DMS114 treated with DMSO at 0.1 percent for 48 hours (cell line): ENCODE results near the gene WNT3A.

ENCODE experiments used
- DNase-seq: peaks from one replicate; lab custom pipeline; 2025; ENCODE audit not compliant: unreplicated experiment; lab: John Stamatoyannopoulos, UW

The WNT3A gene

DNA sequence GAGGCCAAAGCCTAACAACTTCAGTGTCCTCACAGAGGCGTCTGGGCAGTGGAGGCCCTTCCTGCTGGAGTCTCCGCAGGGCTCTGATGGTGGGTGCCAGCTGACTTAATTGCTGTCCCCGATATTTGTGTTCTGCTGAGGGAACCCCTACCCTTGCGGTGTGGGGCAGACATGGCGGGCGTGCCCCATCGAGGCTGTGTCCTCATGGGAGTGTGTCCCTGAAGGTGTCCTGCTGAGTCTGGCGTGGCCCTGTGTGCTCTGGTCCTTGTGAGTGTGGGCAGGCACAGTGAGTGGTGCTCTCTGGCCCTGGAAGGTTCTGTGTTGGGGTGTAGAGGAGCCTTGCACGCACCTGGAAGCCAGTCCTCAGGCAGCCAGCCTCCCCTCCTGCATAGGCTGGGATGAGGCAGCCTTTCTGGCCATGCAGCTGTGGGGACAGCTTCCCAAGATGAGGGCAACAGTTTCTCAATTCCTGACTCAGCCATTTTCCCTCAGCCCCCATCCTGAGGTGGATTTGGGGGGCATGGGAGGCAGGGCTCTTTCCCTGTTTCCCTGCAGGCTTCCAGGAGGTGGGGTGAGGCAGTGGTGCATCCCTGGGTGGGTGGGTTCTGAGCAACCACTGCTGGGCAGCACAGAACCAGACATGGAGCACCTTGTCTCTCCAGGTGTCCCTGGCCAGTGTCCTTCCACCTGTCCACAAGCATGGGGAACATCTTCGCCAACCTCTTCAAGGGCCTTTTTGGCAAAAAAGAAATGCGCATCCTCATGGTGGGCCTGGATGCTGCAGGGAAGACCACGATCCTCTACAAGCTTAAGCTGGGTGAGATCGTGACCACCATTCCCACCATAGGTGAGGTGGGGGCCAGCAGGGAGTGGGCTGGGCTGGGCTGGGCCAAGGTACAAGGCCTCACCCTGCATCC, 89.9 kb downstream of the WNT3A start:
- DNase-seq: no peak

GRCh38 chr1:228097333-228098081, 90.7 kb downstream of the WNT3A start:
- DNase-seq: no peak

DNA sequence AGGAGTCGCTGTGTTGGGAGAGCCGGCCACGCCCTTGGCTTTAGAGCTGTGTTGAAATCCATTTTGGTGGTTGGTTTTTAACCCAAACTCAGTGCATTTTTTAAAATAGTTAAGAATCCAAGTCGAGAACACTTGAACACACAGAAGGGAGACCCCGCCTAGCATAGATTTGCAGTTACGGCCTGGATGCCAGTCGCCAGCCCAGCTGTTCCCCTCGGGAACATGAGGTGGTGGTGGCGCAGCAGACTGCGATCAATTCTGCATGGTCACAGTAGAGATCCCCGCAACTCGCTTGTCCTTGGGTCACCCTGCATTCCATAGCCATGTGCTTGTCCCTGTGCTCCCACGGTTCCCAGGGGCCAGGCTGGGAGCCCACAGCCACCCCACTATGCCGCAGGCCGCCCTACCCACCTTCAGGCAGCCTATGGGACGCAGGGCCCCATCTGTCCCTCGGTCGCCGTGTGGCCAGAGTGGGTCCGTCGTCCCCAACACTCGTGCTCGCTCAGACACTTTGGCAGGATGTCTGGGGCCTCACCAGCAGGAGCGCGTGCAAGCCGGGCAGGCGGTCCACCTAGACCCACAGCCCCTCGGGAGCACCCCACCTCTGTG, 91.6 kb downstream of the WNT3A start:
- no peak for DNase-seq

GRCh38 chr1:228099331-228099732, 92.5 kb downstream of the WNT3A start:
- no peak for DNase-seq

GRCh38 chr1:228100822-228101613, 94.2 kb downstream of the WNT3A start:
- no peak for DNase-seq

- no peak for DNase-seq
Observed at GRCh38 chr1:228101614-228101993, 94.8 kb downstream of the WNT3A start.

DNA sequence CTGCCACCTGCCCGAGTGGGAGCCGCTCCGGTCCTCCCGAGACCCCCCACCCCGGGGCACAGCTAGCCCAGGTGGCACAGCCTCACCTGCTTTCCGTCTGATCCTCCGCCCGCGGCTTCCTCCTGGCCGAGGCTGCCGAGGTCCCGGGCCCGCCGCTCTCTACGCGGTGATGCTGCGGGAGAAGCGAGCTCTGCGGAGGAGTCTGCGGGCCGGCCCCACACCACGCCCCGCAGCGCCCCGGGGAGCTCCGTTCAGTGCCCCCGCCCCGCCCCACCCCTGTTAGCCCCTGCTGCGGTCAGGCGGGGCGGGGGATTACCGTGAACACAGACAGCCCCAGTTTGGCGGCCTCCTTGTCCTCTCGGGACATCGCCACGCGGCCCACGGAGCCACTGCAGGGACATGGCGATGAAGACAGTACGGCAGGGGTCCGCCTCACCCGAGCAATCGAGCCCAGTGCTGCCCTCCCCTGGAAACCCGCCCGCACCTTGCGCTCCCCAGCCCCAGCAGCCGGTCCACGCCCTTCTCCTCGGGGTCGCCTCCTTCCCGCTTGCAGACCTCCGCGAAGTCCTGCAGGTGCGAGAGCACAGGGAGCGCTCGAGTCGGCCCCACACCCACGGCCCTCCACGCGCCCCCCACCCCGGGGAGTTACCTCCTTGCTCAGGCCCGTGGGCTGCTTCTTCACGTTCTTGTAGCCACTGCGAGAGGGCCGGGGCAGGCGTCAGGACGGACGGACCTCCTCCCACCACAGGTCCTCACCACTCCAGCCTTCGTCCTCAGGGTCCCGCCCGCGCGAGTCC, 95.4 kb downstream of the WNT3A start:
- no peak for DNase-seq

GRCh38 chr1:228102791-228103620, 96.2 kb downstream of the WNT3A start, which contains the start of gene C1orf35:
Gene C1orf35, minus strand, starts transcription at chr1:228103325. Its CDS starts 98 bp downstream, at chr1:228103227.
- DNase-seq: peak; percentile 86

- DNase-seq: no peak
Observed at GRCh38 chr1:228104526-228105269, 97.9 kb downstream of the WNT3A start.

DNA sequence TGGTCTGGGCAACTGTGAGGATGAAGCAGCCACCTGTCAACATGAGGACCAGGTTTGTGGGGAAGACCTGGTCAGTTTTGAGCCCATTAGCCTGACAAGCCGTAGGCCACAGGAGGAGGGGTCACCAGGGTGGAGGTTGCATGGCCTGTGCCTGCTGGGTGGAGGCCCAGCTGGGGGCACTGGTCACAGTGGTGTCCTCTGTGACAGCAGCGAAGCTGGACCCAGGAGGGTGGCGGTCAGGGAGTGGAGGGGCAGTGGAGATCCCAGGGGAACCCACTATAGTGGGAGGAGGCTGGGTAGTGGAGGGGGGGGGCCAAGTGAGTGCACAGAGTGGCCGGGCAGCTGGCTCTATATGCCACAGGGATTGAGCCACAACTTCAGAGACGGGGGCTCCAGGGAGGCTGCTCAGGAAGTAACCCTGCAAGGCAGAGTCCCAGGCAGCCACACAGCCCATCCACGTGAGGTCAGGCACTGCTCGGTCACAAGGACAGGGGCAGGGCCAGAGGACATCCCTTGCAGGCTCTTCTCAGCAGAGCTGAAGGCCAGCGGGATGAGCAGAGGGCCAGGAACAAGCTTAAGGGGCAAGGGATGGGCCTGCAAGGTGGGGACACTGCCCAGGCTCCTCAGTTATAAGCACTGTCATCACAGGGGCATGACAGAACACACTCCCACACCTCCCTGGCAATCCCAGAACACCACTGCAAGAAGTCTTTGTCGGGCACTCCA, 98.6 kb downstream of the WNT3A start:
- DNase-seq: no peak

DNA sequence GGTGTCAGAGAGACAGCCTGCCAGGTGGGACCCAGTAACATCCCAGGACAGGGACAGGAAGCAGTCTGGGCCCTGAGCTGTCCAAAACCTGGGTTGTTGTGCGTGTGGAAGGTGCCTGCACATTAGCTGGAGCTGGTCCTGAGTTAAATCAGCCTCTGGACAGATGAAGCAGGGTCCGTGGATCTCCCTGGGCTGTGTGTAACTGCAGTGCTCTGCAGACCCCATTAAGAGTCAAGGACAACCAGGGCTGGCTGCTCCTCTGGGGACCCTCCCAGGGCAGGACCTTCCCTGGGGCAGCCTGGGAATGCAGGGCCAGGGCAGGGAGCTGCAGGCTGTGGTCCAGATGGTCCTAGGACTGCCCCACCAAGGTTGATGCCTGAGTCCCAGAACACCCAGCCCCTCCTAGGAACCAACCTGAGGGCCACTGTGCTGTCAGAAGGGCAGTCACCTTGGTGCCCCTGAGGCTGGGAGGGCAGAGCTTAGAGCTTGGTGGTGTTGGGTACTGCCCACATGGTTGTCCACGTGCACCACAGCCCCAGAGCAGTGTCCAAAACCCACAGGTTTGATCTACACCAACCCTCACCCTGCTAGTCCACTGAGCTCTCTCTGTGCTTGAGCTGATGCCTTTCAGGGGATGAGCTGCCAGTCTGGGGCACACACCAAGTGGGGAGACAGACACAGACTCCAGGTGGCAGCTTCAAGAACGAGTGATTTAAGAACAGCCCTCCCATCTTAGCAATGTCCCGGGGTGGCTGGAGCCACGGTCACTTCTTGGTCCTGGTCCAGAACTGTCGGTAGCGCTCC, 99.4 kb downstream of the WNT3A start:
- no peak for DNase-seq

- no peak for DNase-seq
Observed at GRCh38 chr1:228106800-228107054, 99.9 kb downstream of the WNT3A start.

DNA sequence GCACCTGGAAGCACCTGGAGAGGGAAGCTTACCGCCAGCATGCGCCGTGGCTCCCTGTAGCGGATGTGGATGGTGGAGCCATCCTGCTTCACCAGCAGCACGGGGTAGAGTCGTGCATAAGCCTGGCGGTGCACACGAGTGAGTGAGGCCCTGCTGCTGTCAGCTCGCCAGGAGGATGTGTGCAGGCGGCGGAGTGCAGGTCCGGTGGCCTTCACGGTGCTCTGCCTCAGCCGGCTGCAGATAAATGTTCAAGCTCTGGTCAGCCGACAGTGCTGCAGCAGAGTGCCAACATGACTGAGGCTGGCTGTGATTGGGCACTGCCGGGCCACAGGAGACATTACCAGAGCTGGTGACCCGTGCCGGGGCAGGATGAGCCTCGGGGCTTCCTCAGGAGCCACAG, 100.8 kb downstream of the WNT3A start:
- no peak for DNase-seq

DNA sequence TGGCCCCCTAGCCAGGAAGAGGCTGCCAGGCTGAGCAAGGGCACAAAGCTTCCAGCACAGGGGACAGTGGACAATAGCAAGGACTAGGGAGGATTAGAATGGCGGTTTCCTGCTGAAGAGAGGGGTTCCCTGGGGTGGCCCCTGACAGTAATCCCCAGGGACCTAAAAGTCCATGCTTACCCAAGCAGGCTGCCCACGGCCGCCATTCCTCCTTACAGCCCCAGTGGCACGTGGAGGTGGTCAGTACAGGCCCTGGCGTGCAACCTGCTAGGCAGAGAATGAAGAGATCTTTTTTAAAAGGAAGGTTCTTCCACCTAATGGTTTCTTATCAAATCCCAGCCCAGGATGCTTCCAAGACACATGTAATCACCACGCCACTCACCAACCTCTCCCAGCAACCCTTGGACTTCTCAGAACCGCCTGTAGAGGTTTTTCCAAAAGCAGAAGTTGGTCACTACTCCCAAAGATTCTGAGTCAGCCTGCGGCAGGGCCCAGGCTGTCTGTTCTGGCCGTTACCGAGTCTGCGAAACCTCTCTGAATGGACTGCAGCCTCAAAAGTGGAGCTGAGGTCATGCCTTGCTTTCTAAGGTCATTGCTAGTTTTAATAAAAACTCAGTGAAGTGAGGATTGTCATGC, 101.4 kb downstream of the WNT3A start:
- DNase-seq: no peak

DNA sequence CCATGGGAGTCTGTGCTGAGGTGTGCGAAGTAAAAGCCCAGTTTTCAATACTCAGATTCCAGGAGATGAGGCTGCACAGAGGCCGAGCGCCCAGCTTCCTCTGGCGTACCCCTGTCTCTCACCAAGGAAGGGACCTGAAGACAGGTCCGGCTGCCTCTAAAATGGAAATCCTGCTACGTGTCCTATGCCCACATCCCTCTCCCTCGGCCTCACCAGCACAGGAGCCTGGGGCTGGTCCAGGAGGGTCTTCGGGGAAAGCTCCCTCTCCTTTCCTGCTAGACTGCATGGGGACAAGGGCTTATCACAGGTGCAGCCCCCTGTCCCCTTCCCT, 101.9 kb downstream of the WNT3A start:
- no peak for DNase-seq

GRCh38 chr1:228109073-228109961, 102.5 kb downstream of the WNT3A start, which contains the start of gene MRPL55:
Gene MRPL55, minus strand, starts transcription at chr1:228109299. Its CDS starts 1,039 bp downstream, at chr1:228108260.
- peak; percentile 87 for DNase-seq
